Gastroesophageal sphincter (tissue), 4 donors: Measurements from ENCODE around the gene CHST11. TPM values are rescaled to one million over a fixed set of nuclear protein-coding genes. Genes with fewer than 3 reads are reported as not detected.

Source experiments
- ATAC-seq: fragments of 150-250 bp; one replicate; pipeline ENCODE4 v1.9.1; 2016; ENCODE audit warnings: mild to moderate bottlenecking, moderate library complexity
- H3K27ac ChIP-seq, 4 donors: fragments of 200-600 bp; sonication (generic) in 3 of 4; 1 replicate in 3 of 4; 2 replicates in 1 of 4; pipeline ENCODE4 v1.5.1; 2016 to 2019
- H3K27me3 ChIP-seq: fragments of 200-600 bp; sonication (generic); one replicate; pipeline ENCODE4 v1.5.1; 2019
- H3K36me3 ChIP-seq, 2 donors: fragments of 200-600 bp; sonication (generic); one replicate each; pipeline ENCODE4 v1.5.1; 2019; ENCODE audit warnings: control low read depth in 1 of 2
- H3K4me1 ChIP-seq, 3 donors: fragments of 200-600 bp; sonication (generic); 1 replicate in 2 of 3; 2 replicates in 1 of 3; pipeline ENCODE4 v1.5.1; 2016 to 2019; ENCODE audit warnings: control low read depth in 2 of 3
- H3K4me3 ChIP-seq, 2 donors: fragments of 200-600 bp; sonication (generic); one replicate each; pipeline ENCODE4 v1.5.1; 2019; ENCODE audit warnings: mild to moderate bottlenecking in 1 of 2, moderate library complexity in 1 of 2
- H3K9me3 ChIP-seq, 3 donors: fragments of 200-600 bp; sonication (generic); one replicate each; pipeline ENCODE4 v1.5.1; 2017 to 2019; ENCODE audit warnings: control low read depth in 2 of 3
- EP300 ChIP-seq: sonication (generic); formaldehyde crosslinking; IDR thresholded peaks from one replicate; pipeline ENCODE4 v1.6.1; 2017; ENCODE audit warnings: antibody characterized with exemption, mild to moderate bottlenecking
- POLR2A ChIP-seq, 2 donors: fragments of 450-650 bp; IDR thresholded peaks; one replicate each; pipeline ENCODE4 v1.6.1; 2017; ENCODE audit warnings: antibody characterized with exemption in 2 of 2, mild to moderate bottlenecking in 2 of 2, moderate library complexity in 1 of 2
- POLR2AphosphoS5 ChIP-seq: sonication (generic); formaldehyde crosslinking; IDR thresholded peaks from one replicate; pipeline ENCODE4 v1.6.1; 2017; ENCODE audit warnings: antibody characterized with exemption
- WGBS, 2 donors: methylation state at CpG; one replicate each; pipeline ENCODE4 v1.1.5; 2018; ENCODE audit warnings: low coverage in 1 of 2; 5-methylcytosine and 5-hydroxymethylcytosine counted together
- total RNA-seq, 4 donors: library from RNA; depleted of rRNA; stranded (reverse); fragments of >200 nt; gene quantifications; one replicate each; pipeline ENCODE4 v1.1.0, GENCODE V29; 2016
- TF ChIP-seq, protein P1 (sequence below), 4 experiments: fragments of 200-600 bp in 2 of 4; fragments of 450-650 bp in 2 of 4; sonication (generic) in 1 of 4; IDR thresholded peaks; one replicate each; pipeline ENCODE4 v1.5.1; 2017 to 2019; ENCODE audit warnings: antibody characterized with exemption in 4 of 4, mild to moderate bottlenecking in 2 of 4, moderate library complexity in 2 of 4

CHST11 gene
- total RNA-seq, 4 donors from 2014 or later, result 4.3 to 15.6 (median 11.0) TPM

DNA sequence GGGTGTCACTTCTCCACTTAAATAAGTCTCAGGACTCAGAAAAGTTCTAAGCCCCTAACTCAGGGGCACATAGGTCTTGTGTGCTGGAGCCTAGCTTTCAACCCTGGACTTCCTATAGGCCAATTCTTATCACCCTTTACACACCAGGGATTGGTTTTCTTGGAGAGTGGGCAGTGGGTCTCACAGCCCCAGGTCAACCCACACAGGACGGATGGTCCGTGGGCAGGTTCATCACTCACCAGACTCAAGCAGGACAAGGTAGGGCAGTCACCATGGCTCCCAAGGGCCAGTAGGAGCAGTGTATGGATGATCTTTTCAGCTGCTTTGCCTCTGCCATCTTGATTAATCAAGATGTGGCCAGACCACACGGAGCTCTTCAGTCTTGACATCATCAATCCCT lies 268.9 kb downstream of the CHST11 start:
- no peak for ATAC-seq
- TF ChIP-seq POLR2A (IDR thresholded peaks at IDR 0.05), result no peak
- TF ChIP-seq, protein P1, sequence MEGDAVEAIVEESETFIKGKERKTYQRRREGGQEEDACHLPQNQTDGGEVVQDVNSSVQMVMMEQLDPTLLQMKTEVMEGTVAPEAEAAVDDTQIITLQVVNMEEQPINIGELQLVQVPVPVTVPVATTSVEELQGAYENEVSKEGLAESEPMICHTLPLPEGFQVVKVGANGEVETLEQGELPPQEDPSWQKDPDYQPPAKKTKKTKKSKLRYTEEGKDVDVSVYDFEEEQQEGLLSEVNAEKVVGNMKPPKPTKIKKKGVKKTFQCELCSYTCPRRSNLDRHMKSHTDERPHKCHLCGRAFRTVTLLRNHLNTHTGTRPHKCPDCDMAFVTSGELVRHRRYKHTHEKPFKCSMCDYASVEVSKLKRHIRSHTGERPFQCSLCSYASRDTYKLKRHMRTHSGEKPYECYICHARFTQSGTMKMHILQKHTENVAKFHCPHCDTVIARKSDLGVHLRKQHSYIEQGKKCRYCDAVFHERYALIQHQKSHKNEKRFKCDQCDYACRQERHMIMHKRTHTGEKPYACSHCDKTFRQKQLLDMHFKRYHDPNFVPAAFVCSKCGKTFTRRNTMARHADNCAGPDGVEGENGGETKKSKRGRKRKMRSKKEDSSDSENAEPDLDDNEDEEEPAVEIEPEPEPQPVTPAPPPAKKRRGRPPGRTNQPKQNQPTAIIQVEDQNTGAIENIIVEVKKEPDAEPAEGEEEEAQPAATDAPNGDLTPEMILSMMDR (IDR thresholded peaks at IDR 0.05), result no peak
- no peak for TF ChIP-seq POLR2AphosphoS5
- no peak for TF ChIP-seq EP300
- H3K4me3 ChIP-seq, result no peak overlapping the region
- no peaks in the 10 kb centered on the region for H3K27me3 ChIP-seq
- H3K4me1 ChIP-seq, result peaks cover 0 to 6% (median 0%) of the 10 kb centered on the region in 3 donors
- H3K27ac ChIP-seq, result no peak overlapping the region
- H3K9me3 ChIP-seq, result no peaks in the 10 kb centered on the region
- H3K36me3 ChIP-seq, result no peaks in the 10 kb centered on the region
- 83 to 100% methylated on average over 1 of the region's 3 CpGs for WGBS, 2 donors

DNA sequence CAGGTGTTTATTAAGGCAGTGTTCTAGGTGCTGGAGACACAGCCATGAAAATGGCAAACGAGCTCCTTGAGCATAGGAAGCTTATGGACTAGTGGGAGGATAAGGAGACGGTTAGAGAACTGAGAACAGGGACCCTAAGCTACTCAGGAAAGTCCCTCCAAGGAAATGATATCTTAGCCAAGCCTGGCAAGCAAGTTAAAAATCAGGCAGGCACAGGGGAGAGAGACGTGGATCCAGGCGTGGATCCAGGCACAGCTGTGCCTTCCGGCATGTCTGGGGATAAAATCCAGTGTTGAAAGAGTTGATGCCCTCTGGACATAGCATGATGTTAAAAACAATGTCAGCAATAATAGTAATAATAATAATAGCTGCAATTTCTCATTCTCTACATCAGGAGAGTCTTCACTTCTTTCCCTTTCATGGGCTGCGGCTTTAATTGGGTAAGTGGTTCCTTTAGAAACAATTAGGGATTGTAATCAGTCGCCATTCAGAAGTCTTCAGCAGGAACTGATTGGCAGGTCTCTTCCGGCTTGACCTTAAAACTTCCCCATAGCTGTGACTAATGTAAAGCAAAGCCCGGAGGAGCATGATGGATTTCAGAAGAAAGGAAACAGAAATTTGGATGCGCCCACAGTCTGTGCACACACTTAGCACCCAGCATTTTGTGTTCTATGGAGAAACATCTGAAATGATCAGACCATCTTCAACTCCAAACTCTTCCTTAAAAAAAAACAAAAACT lies 271.1 kb downstream of the CHST11 start:
- no peaks in the 10 kb centered on the region for H3K9me3 ChIP-seq
- H3K4me3 ChIP-seq, result no peak overlapping the region
- H3K36me3 ChIP-seq, result no peaks in the 10 kb centered on the region
- H3K4me1 ChIP-seq, result no peaks in the 10 kb centered on the region
- no peak for ATAC-seq
- H3K27ac ChIP-seq, result no peak overlapping the region
- TF ChIP-seq POLR2AphosphoS5 (no peak), EP300 (no peak), POLR2A (IDR thresholded peaks at IDR 0.05) (no peak)
- TF ChIP-seq, protein P1 (IDR thresholded peaks at IDR 0.05), result no peak
- H3K27me3 ChIP-seq, result no peaks in the 10 kb centered on the region
- 74 to 87% methylated on average over 7 to 9 of the region's 10 CpGs for WGBS, 2 donors

DNA sequence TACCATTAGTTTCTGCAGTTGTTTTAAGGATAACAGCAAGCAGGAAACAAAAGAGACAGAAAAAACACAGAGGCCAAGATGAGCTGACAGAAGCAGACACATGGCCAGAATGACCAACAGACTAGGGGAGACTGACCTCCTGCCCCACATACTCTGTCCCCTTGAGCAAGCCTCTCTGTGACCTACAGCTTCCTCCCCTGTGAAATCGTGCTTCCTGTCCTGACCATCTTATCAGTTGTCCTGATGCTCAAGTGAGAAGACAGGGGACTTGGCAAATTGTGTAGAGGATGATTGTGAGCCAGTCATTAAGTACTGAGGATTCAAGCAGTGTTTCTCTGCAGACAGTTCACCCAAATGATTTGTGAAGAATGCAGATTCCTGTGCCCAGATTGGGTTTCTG lies 272.3 kb downstream of the CHST11 start:
- no peaks in the 10 kb centered on the region for H3K36me3 ChIP-seq
- H3K9me3 ChIP-seq, result no peaks in the 10 kb centered on the region
- no peaks in the 10 kb centered on the region for H3K4me1 ChIP-seq
- TF ChIP-seq, protein P1 (IDR thresholded peaks at IDR 0.05), result no peak
- TF ChIP-seq EP300 (no peak), POLR2AphosphoS5 (no peak), POLR2A (IDR thresholded peaks at IDR 0.05) (no peak)
- WGBS, 2 donors, result 38 to 80% methylated on average over 1 of the region's 1 CpG
- ATAC-seq, result no peak
- no peak overlapping the region for H3K4me3 ChIP-seq
- H3K27me3 ChIP-seq, result no peaks in the 10 kb centered on the region
- no peak overlapping the region for H3K27ac ChIP-seq

DNA sequence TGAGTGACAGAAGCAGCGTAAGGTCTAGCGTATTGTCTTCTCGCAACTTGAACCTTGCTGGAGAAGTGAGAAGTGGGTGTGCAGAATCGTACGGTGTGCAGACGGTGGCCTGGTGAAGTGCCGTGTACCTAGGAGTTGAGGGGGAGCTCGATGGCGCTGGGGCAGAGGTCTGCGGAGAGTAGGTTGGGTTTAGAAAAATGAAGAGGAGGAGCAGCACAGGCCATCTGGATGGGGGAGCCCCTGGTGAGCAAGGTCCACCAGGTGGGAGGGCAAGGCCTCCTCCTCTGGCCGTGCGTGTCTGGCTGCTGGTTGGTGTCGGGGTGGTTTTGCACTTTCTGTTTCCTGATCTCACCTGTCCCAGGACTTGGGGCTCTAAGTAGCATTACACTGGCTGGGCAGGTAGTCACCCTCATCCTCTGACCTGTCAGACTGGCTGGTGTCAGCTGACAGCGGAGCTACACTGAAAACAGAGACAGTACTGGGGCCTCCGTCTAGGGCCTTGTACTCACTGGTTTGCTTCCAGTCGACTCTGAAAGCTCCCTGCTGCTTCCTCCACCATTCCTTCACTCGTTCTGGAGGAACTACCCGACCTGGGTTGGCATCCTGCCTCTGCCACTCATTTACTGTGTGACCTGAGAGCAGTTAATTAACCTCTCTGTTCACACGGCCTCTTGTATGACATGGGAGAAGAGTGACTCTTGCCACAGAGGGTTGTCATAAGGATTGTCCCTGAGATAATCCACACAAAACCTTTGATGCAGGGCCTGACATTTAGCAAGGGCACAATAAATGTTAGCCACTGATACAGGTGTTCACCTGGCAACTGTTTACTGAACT lies 273.1 kb downstream of the CHST11 start:
- Histone ChIP-seq H3K27me3 (no peaks in the 10 kb centered on the region), H3K4me1 (no peaks in the 10 kb centered on the region), H3K36me3 (no peaks in the 10 kb centered on the region), H3K9me3 (no peaks in the 10 kb centered on the region), H3K27ac (no peak overlapping the region), H3K4me3 (no peak overlapping the region)
- TF ChIP-seq, protein P1 (IDR thresholded peaks at IDR 0.05), result no peak
- TF ChIP-seq POLR2A (IDR thresholded peaks at IDR 0.05) (no peak), EP300 (no peak), POLR2AphosphoS5 (no peak)
- 79 to 89% methylated on average over 9 to 15 of the region's 19 CpGs for WGBS, 2 donors
- no peak for ATAC-seq
